ENCODE measurements around the gene TRPM4. TPM values are rescaled to one million over a fixed set of nuclear protein-coding genes. Genes with fewer than 3 reads are reported as not detected.
A peak's percentile ranks its signal among the peaks of the same experiment; 100 is the strongest.

The TRPM4 gene
- total RNA-seq, 3 donors from 2014 or later (not counting 1 experiment from before 2014, with no cell fraction given), result 0.20 TPM; not detected in 2

GRCh38 chr19:49148784-49149651, 8.6 kb upstream of the TRPM4 start:
- H3K27me3 ChIP-seq (ENCODE audit: control insufficient read depth, insufficient read depth, low read length), result peaks cover 25% of the 10 kb centered on the region
- peak overlapping the region; percentile 56 for H3K4me3 ChIP-seq (ENCODE audit: low read length)
- Mint-ChIP-seq H3K36me3 (no peaks in the 10 kb centered on the region), H3K9me3 (no peaks in the 10 kb centered on the region), H3K27ac (no peak overlapping the region), H3K4me3 (peak overlapping the region; percentile 96), H3K4me1 (peaks cover 27 to 52% of the 10 kb centered on the region in 2 donors), H3K27me3 (ENCODE audit: low read depth in 2 of 2) (peaks cover 17 to 48% of the 10 kb centered on the region in 2 donors)
- H3K27ac ChIP-seq (ENCODE audit: low read length), result no peak overlapping the region
- DNase-seq (peak; percentile 80 to 84), ATAC-seq (peak; percentile 75 to 82 (median 79))
- intact Hi-C loops (cut with micrococcal nuclease), result loop anchor here (10.0 kb wide), 1 partner anchor 154 kb away; the partner anchor contains the start of genes GYS1 and RUVBL2
- H3K36me3 ChIP-seq (ENCODE audit: control insufficient read depth, insufficient read depth, low read length), result no peaks in the 10 kb centered on the region
- H3K9me3 ChIP-seq (ENCODE audit: control insufficient read depth, insufficient read depth, low read length), result no peaks in the 10 kb centered on the region
- peaks cover 45% of the 10 kb centered on the region for H3K4me1 ChIP-seq (ENCODE audit: control insufficient read depth, insufficient read depth, low read length)
- WGBS (ENCODE audit: insufficient coverage), result 5% methylated on average over 49 of the region's 49 CpGs
- TF ChIP-seq CTCF (IDR thresholded peaks at IDR 0.05), result no peak

GRCh38 chr19:49149652-49150105, 7.9 kb upstream of the TRPM4 start:
- Histone ChIP-seq H3K9me3 (ENCODE audit: control insufficient read depth, insufficient read depth, low read length) (no peaks in the 10 kb centered on the region), H3K4me3 (ENCODE audit: low read length) (peak overlapping the region; percentile 56), H3K27ac (ENCODE audit: low read length) (no peak overlapping the region), H3K27me3 (ENCODE audit: control insufficient read depth, insufficient read depth, low read length) (peaks cover 25% of the 10 kb centered on the region), H3K4me1 (ENCODE audit: control insufficient read depth, insufficient read depth, low read length) (peaks cover 45% of the 10 kb centered on the region), H3K36me3 (ENCODE audit: control insufficient read depth, insufficient read depth, low read length) (no peaks in the 10 kb centered on the region)
- TF ChIP-seq CTCF (IDR thresholded peaks at IDR 0.05), result no peak
- H3K36me3 Mint-ChIP-seq, result no peaks in the 10 kb centered on the region
- intact Hi-C loops (cut with micrococcal nuclease), result loop anchor here (10.0 kb wide), 1 partner anchor 155 kb away; the partner anchor contains the start of genes GYS1 and RUVBL2
- peaks cover 19 to 55% of the 10 kb centered on the region in 2 donors for H3K27me3 Mint-ChIP-seq (ENCODE audit: low read depth in 2 of 2)
- peaks cover 27 to 52% of the 10 kb centered on the region in 2 donors for H3K4me1 Mint-ChIP-seq
- WGBS (ENCODE audit: insufficient coverage), result 3% methylated on average over 20 of the region's 23 CpGs
- peak overlapping the region; percentile 96 for H3K4me3 Mint-ChIP-seq
- no peaks in the 10 kb centered on the region for H3K9me3 Mint-ChIP-seq
- DNase-seq (no peak), ATAC-seq (no peak)
- H3K27ac Mint-ChIP-seq, result peak overlapping the region in 1 of 2 donors; percentile 54

- Histone ChIP-seq H3K4me3 (ENCODE audit: low read length) (peak overlapping the region; percentile 56), H3K4me1 (ENCODE audit: control insufficient read depth, insufficient read depth, low read length) (peaks cover 45% of the 10 kb centered on the region), H3K36me3 (ENCODE audit: control insufficient read depth, insufficient read depth, low read length) (no peaks in the 10 kb centered on the region), H3K27me3 (ENCODE audit: control insufficient read depth, insufficient read depth, low read length) (peaks cover 25% of the 10 kb centered on the region), H3K9me3 (ENCODE audit: control insufficient read depth, insufficient read depth, low read length) (no peaks in the 10 kb centered on the region), H3K27ac (ENCODE audit: low read length) (no peak overlapping the region)
- DNase-seq (peak; percentile 38 to 57), ATAC-seq (peak in 2 of 3 donors; percentile 30 to 37)
- Mint-ChIP-seq H3K27ac (peak overlapping the region in 1 of 2 donors; percentile 54), H3K27me3 (ENCODE audit: low read depth in 2 of 2) (peaks cover 19 to 56% of the 10 kb centered on the region in 2 donors), H3K9me3 (no peaks in the 10 kb centered on the region), H3K4me3 (peak overlapping the region; percentile 96), H3K36me3 (no peaks in the 10 kb centered on the region), H3K4me1 (peaks cover 26 to 52% of the 10 kb centered on the region in 2 donors)
- intact Hi-C loops (cut with micrococcal nuclease), result no loop called here
- under 1% methylated on average over 75 of the region's 75 CpGs for WGBS (ENCODE audit: insufficient coverage)
- TF ChIP-seq CTCF (IDR thresholded peaks at IDR 0.05), result no peak
Measured at GRCh38 chr19:49150106-49150943, 7.3 kb upstream of the TRPM4 start.

All from natural killer cell (primary cell).